Activated T-cell treated with anti-CD3 and anti-CD28 coated beads, Interleukin-2, amount 50 U/mL, for 1 hour (primary cell): ENCODE results near the gene TRAPPC5.
A peak's percentile ranks its signal among the peaks of the same experiment; 100 is the strongest.

Experiments used
- DNase-seq: peaks from one replicate; pipeline ENCODE4 v3.0.0-alpha.2; 2020

Gene TRAPPC5

GRCh38 chr19:7680606-7681339 lies at the start of gene TRAPPC5:
TRAPPC5 (plus strand) TSS chr19:7680833; CDS start chr19:7682254, 1,421 bp downstream.
- peak; percentile 92 for DNase-seq

- DNase-seq: no peak
Observed at GRCh38 chr19:7631577-7631976, 49.1 kb upstream of the TRAPPC5 start.

DNA sequence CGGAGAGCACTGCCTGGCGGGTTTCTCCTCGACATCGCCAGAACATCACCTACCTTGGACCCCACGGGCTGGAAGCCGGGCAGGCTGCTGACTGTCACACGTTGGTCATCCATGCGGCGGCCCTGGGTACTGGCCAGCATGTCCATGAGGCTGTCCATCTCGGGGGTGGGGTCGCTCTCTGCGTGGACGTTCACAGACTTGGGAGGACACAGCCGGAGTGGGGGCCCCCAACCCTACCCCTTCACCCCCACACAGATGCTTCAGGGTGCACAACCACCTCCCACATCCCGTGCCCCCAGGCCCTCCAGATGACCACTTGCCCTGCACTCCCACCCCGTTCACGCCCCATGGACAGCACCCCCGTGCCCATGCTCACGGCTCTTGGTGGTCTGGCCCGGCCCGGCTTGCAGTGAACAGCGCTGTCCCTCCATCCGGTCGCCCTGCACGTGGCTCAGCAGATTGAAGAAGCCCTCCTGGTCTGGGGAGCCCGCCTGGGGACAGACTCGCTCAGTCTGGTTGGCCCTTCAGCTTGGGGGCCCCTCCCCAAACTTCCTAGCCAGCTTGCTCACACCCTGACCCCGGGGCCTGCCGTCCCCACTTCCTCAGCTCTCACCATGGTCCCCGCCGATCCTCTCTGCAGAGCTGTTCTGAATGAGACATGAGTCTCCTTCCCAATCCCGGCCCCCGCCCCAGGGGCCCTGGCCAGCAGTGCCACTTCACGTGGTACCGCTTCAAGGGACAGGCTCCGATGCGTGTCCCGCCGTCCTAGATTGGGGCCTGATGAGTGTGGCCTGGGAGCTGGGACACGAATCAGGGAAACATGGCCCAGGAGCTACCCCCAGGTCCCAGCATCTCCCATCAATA lies 48.1 kb upstream of the TRAPPC5 start:
- no peak for DNase-seq

DNA sequence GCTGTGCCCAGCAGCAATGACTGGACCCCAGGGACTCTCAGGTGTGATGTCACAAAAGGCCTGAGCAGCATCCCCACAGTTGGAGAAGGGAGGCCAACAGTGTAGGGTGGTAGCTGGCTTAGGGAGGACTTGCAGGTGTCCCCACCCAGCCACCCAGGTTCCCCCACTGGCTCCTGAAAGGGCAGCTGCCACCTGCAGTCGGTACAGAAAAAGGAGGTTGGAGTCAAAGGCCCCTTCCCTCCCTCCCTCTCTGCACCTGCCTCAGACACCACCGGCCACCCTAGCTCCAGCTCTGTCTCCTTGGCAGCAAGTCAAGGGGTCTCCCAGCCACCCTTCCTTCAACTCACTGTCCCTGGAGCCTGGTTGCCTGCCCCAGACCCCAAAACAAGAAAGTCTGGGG lies 46.9 kb upstream of the TRAPPC5 start, which contains the start of gene PCP2:
Gene PCP2, minus strand, starts transcription at position 22 of the 400 bp plus-strand sequence. CDS start 262 bp downstream, outside the sequence.
- DNase-seq: no peak

DNA sequence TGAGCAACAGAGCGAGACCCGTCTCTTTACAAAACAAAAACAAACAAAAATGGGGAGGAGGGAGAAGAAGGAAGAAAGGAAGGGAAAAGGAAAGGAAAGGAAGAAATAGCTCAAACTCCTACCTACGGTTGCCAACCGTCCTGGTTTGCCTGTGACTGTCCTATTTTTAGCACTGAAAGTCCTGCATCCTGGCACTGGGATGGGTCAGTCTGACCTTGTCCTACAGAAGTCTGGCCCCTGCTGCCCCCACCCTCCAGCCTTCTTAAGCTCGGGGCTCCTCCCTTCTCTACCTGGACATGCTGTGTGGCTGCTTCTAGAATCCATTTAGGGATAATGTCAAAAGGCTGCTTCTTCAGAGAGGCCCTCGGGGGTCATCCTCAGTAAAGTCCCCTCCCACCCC lies 45.0 kb upstream of the TRAPPC5 start:
- DNase-seq: no peak

DNA sequence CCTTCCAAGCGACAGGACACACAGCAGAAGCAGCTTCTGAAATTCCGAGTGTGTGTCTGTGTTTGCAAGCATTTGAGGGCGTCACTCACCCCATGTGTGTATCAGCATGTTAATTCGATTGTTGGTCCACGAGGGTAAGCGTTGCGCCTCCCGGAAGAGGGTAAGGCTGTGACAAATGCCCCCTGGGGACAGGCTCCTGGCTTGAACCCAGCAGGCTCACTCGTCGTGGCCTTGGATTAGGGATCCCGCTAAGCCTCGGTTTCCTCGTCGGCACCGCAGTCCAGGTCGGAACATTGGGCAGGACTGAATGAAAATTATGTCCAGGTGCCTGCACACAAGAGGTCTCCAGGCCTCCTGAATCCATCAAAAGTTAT lies 44.3 kb upstream of the TRAPPC5 start:
- no peak for DNase-seq

- DNase-seq: peak; percentile 98
Observed at GRCh38 chr19:7636691-7637373, 43.8 kb upstream of the TRAPPC5 start, which contains the start of gene STXBP2. STXBP2 (plus strand) TSS chr19:7637110; CDS start chr19:7637150, 40 bp downstream.

GRCh38 chr19:7637374-7638256 lies 43.0 kb upstream of the TRAPPC5 start:
- no peak for DNase-seq

GRCh38 chr19:7638802-7639465 lies 41.7 kb upstream of the TRAPPC5 start:
- no peak for DNase-seq

DNA sequence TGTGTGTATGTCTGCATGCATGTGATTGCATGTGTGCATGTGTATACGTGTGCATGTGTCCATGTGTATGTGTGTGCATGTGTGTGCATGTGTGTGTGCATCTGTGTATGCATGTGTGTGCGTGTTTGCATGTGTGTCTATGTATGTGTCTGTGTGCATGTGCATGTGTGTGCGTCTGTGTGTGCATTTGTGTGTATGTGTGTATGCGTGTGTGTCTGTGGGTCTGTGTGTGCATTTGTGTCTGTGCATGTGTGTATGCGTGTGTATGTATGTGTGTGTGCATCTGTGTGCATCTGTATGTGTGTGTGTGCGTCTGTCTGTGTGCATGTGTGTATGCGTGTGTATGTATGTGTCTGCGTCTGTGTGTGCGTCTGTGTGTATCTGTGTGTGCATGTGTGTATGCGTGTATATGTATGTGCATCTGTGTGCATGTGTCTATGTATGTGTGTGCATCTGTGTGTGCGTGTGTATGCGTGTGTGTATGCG lies 40.7 kb upstream of the TRAPPC5 start:
- no peak for DNase-seq

- no peak for DNase-seq
Observed at GRCh38 chr19:7640803-7641202, 39.8 kb upstream of the TRAPPC5 start.

- no peak for DNase-seq
Observed at GRCh38 chr19:7641290-7642276, 39.0 kb upstream of the TRAPPC5 start.

DNA sequence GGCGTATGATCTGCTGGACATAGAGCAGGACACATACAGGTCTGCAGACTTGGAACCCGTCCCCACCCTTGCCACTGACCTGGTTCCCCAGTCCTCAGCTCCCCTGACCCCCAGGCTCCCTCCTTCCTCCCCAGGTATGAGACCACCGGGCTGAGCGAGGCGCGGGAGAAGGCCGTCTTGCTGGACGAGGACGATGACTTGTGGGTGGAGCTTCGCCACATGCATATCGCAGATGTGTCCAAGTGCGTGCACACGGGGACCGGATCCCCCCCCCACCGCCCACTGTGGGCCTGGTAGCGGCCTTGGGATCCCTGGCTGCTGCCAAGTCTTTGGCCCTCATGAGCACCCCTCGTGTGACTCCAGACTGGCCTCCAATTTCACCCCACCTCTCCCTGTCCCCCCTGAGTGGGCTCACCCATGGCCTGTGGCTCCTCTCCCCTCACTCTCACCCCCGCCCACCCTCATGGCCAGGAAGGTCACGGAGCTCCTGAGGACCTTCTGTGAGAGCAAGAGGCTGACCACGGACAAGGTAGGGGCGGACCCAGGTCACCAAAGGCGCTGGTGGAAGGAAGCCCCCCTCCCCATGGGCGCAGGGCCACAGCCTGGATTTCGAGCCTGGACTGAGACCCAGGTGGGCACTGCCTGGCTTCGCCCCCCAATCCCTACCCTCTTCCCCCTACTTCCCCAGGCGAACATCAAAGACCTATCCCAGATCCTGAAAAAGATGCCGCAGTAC lies 38.2 kb upstream of the TRAPPC5 start:
- no peak for DNase-seq

- no peak for DNase-seq
Observed at GRCh38 chr19:7643031-7643415, 37.6 kb upstream of the TRAPPC5 start.

GRCh38 chr19:7643629-7644549 lies 36.7 kb upstream of the TRAPPC5 start:
- peak; percentile 41 for DNase-seq

DNA sequence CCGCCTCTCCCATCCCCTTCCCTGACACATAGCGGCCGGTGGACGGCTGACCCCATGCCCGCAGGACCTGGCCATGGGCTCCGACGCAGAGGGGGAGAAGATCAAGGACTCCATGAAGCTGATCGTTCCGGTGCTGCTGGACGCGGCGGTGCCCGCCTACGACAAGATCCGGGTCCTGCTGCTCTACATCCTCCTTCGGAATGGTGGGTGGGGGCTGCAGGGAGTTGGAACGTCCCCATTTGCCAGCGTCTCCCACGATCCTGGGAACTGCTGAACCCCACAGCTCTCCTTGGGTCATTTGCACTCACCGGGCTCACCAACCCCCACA lies 36.1 kb upstream of the TRAPPC5 start:
- DNase-seq: no peak

- no peak for DNase-seq
Observed at GRCh38 chr19:7645163-7645562, 35.5 kb upstream of the TRAPPC5 start.

GRCh38 chr19:7645656-7646425 lies 34.8 kb upstream of the TRAPPC5 start:
- no peak for DNase-seq
